GM12865 (cell line): ENCODE data around the gene TENM4.

Experiments used
- DNase-seq: peaks from one replicate; pipeline ENCODE4 v3.0.0; 2010; ENCODE audit warnings: low read depth
- H3K4me3 ChIP-seq: 2 replicates; pipeline ENCODE4 v1.5.1; 2011; ENCODE audit warnings: mild to moderate bottlenecking, low read depth, low read length, control low read depth
- TF ChIP-seq, protein P1 (sequence below): IDR thresholded peaks from 2 replicates; pipeline ENCODE4 v1.5.1; 2011; ENCODE audit warnings: low read length, control low read depth, low read depth, inconsistent platforms; ENCODE audit not compliant: insufficient read depth; ENCODE audit errors: missing control alignments

The TENM4 gene

DNA sequence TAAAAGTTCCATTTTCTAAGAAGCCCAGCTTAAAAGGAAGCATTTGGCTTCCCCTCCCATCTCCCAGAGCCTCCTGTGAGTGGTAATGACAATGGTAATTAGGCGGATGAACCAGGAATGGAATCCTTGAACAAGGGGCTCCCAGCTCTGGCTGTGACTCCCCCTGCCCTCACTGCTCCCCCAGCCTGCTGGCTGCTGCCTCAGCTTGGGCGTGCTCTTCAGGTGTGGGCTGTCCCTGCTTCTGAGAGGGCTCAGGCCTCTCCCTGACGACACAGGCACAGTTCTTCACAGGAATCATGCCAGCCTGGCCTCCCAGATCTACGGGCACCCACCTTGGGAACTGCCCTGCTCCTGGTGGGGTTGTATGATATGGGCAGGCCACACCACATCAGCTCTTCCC is 784.5 kb downstream of the TENM4 start:
- no peak for DNase-seq
- TF ChIP-seq, protein P1, sequence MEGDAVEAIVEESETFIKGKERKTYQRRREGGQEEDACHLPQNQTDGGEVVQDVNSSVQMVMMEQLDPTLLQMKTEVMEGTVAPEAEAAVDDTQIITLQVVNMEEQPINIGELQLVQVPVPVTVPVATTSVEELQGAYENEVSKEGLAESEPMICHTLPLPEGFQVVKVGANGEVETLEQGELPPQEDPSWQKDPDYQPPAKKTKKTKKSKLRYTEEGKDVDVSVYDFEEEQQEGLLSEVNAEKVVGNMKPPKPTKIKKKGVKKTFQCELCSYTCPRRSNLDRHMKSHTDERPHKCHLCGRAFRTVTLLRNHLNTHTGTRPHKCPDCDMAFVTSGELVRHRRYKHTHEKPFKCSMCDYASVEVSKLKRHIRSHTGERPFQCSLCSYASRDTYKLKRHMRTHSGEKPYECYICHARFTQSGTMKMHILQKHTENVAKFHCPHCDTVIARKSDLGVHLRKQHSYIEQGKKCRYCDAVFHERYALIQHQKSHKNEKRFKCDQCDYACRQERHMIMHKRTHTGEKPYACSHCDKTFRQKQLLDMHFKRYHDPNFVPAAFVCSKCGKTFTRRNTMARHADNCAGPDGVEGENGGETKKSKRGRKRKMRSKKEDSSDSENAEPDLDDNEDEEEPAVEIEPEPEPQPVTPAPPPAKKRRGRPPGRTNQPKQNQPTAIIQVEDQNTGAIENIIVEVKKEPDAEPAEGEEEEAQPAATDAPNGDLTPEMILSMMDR = no peak
- no peak overlapping the region for H3K4me3 ChIP-seq

DNA sequence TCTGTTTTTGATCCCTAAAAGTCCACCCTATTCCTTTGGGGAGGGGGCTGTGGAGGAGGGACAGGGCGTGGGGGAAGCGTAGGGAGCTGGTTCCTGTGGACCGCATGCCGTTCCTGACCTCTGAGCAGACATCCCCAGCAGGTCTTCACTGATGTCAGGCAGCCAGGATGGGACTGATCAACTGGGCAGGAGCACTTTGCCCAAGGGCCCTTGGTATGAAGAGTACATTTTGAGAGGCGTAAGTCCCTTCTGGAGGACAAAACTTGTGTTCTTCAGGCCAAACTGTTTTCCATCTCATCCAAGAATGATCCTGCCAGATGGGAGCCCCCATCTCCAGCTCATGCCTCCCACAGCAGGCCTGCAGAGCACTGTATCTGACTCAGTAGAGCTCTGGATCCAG is 785.3 kb downstream of the TENM4 start:
- TF ChIP-seq, protein P1 = no peak

DNA sequence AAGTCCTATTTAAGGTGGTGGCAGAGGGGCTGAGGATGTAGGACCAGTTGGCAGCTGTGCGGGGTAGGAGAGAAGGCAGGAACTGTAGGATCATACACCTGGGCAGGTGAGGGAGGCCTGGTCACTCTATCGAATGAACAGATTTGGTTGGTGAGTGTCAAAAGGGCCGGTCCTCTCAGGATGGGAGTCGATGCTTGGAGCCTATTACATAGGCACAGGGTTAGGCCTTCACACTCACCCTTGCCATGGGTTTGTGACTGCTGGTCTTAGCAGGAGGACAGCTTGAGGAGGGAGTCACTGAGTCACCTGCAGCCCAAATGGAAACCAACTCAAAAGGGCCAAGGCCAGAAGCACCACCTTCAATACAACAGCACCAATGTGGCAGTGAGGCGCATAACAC is 786.0 kb downstream of the TENM4 start:
- DNase-seq = no peak
- H3K4me3 ChIP-seq = no peak overlapping the region
- TF ChIP-seq, protein P1 = no peak

More for the DNA sequence above, 785.3 kb downstream of the TENM4 start:
- H3K4me3 ChIP-seq = no peak overlapping the region
- DNase-seq = no peak

DNA sequence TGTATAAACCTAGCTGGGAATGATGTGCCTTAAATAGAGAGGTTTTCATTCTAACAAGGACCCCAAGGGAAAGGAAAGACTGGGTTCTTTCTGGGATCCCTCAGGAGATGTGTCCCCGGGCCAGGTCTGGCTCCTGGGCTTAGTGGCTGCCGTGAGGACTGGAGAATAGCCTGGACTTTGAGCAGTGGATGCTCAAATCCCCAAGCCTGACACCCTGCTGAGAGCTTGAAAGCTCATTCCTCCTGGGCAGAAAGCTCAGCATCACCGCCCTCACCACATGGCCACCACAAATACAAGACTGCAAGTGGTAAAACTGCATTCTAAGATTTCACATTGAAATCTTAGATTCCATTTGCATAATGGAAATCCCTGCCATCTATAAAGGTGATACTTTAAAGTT is 786.8 kb downstream of the TENM4 start:
- no peak overlapping the region for H3K4me3 ChIP-seq
- no peak for DNase-seq
- TF ChIP-seq, protein P1 = no peak

DNA sequence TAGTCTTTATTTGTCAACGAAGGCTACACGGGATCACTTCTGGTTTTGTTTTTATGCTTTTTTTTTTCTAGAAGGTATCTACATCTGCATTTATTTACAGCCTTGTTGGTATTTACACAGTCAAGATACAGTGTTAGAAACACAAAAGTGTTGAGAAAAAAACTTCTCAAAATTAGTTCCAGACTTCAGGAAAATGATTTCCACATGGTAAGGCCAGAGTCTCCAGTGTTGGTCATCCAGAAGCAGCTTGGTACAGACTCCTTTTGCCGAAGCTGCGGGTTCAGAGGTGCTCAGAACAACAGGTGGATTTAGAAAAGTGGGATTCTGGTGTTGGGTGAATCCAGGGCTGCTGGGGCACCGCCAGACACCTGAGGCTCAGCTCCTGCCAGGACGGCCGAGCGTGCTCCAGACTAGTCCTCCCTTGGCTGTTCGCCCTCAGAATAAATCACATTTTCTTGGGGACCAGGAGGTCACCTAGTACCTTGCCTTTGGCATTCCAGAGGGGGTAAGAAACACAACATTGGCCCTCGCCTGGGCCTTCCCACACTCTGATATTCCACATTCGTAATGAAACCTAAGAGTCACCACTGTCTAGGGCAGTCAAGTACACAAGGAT is 787.4 kb downstream of the TENM4 start:
- H3K4me3 ChIP-seq = no peak overlapping the region
- TF ChIP-seq, protein P1 = no peak
- no peak for DNase-seq

DNA sequence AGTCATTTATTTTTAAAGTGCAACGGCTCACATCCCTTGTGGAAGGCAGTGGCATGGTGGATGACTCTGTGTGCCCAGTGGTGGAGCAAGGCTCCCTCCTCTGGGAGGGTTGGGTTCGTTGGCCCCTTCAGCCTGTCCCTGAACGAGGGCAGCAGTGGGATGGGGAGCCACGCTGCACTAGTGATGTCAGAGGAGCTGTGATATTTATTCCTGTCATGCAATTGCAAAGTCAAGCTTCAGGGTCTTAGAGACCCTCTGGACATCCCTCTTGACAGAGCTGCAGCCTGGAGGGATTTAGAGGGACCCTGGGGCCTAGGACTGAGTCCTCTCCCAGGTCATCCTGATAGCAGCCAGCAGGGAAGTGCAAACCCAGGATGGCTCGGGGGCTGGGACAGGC is 788.0 kb downstream of the TENM4 start:
- TF ChIP-seq, protein P1 = no peak
- no peak overlapping the region for H3K4me3 ChIP-seq
- no peak for DNase-seq

DNA sequence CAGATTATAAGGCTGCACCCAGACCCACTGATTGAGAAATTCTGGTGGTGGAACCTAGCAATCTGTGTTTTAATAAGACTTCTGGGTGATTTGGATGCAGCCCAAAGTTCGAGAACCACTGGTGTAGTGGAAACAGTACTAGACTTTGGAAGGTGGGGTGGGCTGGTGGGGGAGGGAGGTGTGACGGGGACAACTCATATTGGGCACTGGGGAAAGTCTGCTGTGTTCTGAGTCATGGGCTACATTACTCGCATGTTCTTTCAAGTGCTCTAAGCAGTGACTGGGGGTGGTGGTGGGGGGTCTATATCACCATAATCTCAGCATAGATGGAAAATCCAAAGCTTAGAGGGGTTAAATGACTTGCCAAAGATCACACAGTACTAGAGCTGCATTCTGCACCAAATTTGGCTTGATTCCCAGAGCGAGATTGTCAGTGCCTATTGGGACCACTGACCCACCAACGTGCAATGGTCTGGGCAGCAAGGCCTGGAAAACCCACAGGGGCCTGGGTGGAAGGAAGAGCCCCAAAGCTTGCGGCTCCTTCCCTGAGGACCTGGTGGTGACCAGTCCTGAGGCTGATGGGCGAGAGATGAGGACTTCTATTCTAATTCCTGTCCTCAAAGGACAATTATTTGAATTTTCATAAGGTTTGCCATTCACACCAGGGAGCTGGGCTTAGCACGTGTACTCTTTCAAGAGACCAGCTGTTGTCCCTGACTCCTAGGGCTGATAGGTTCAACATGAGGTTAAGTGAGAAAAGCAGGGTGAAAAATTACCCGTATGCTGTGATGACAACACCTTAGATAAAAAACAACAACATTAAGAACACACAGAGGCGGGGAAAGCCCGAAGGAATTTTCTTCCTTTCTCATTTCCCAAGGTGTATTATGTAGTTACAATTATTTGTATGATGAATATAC is 788.6 kb downstream of the TENM4 start:
- TF ChIP-seq, protein P1 = no peak
- DNase-seq = no peak
- H3K4me3 ChIP-seq = no peak overlapping the region
